ENCODE data around the gene RASGEF1B. TPM values are rescaled to one million over a fixed set of nuclear protein-coding genes. Genes with fewer than 3 reads are reported as not detected.

Gene RASGEF1B
- total RNA-seq, 4 donors from 2014 or later = 14.1 to 31.0 (median 26.2) TPM

GRCh38 chr4:81431971-81432370, 39.7 kb downstream of the RASGEF1B start:
- DNase-seq = no peak
- H3K36me3 ChIP-seq = peaks cover 0 to 51% (median 13%) of the 10 kb centered on the region in 4 donors
- no peak overlapping the region for H3K27ac ChIP-seq
- H3K27me3 ChIP-seq = no peaks in the 10 kb centered on the region
- WGBS, 2 donors (ENCODE audit: low coverage in 1 of 2) = 73 to 82% methylated on average over 1 of the region's 1 CpG
- TF ChIP-seq EP300 (IDR thresholded peaks at IDR 0.05; ENCODE audit: low read depth) (no peak), CTCF (IDR thresholded peaks at IDR 0.05) (no peak), POLR2A (IDR thresholded peaks at IDR 0.05) (no peak), POLR2AphosphoS5 (IDR thresholded peaks at IDR 0.05) (no peak)
- peaks cover 0 to 6% (median 1%) of the 10 kb centered on the region in 4 donors for H3K4me1 ChIP-seq
- intact Hi-C loops (cut with DNase I; ENCODE audit: low total_unique reads) (no loop called here), in situ Hi-C loops (cut with MboI; ENCODE audit: low pct_ligation_motif_present in 1 of 4, low pct_unique_long_range_greater_than_20kb in 1 of 4, low sequenced_read_pairs in 3 of 4) (loop anchor here in 1 of 4 donors (25.0 kb wide), 1 partner anchor 105 kb away; no protein-coding TSS in a partner anchor)
- no peak overlapping the region for H3K4me3 ChIP-seq
- no peaks in the 10 kb centered on the region for H3K9me3 ChIP-seq

DNA sequence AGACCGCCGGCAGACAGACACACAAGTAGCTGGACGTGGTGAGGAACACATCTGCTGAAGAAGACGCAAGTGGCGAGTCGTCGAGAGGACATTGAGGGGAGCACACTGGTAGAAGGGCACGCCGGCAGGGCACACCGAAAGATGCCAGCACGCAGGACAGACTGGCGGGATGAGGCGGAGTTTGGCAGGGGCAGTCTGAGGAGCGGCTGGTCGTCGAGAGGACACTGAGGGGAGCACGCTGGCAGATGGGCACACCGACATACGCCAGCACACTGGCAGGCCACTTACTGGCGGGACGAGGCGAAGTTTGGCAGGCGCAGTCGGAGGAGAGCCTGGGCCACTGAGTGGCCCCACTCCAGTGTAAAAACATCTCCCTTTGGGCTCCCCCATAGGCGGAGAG, 42.1 kb downstream of the RASGEF1B start:
- 95 to 97% methylated on average over 10 to 25 of the region's 25 CpGs for WGBS, 2 donors (ENCODE audit: low coverage in 1 of 2)
- intact Hi-C loops (cut with DNase I; ENCODE audit: low total_unique reads) (no loop called here), in situ Hi-C loops (cut with MboI; ENCODE audit: low pct_ligation_motif_present in 1 of 4, low pct_unique_long_range_greater_than_20kb in 1 of 4, low sequenced_read_pairs in 3 of 4) (loop anchor here in 1 of 4 donors (25.0 kb wide), 1 partner anchor 108 kb away; no protein-coding TSS in a partner anchor)
- TF ChIP-seq EP300 (IDR thresholded peaks at IDR 0.05; ENCODE audit: low read depth) = no peak
- TF ChIP-seq POLR2A (IDR thresholded peaks at IDR 0.05) = no peak
- no peak for TF ChIP-seq CTCF (IDR thresholded peaks at IDR 0.05)
- no peak for TF ChIP-seq POLR2AphosphoS5 (IDR thresholded peaks at IDR 0.05)
- peaks cover 0 to 3% (median 0%) of the 10 kb centered on the region in 4 donors for H3K4me1 ChIP-seq
- no peaks in the 10 kb centered on the region for H3K9me3 ChIP-seq
- H3K27me3 ChIP-seq = no peaks in the 10 kb centered on the region
- H3K36me3 ChIP-seq = peaks cover 0 to 50% (median 13%) of the 10 kb centered on the region in 4 donors
- no peak overlapping the region for H3K27ac ChIP-seq
- no peak overlapping the region for H3K4me3 ChIP-seq
- DNase-seq = no peak

- Histone ChIP-seq H3K27me3 (no peaks in the 10 kb centered on the region), H3K9me3 (no peaks in the 10 kb centered on the region), H3K4me1 (peaks cover 0 to 5% (median 0%) of the 10 kb centered on the region in 4 donors), H3K4me3 (no peak overlapping the region), H3K27ac (no peak overlapping the region), H3K36me3 (peaks cover 0 to 44% (median 13%) of the 10 kb centered on the region in 4 donors)
- in situ Hi-C loops (cut with MboI; ENCODE audit: low pct_ligation_motif_present in 1 of 4, low pct_unique_long_range_greater_than_20kb in 1 of 4, low sequenced_read_pairs in 3 of 4) = loop anchor here in 1 of 4 donors (25.0 kb wide), 1 partner anchor 108 kb away; no protein-coding TSS in a partner anchor
- DNase-seq = no peak
- TF ChIP-seq POLR2A (IDR thresholded peaks at IDR 0.05) (no peak), CTCF (IDR thresholded peaks at IDR 0.05) (no peak), POLR2AphosphoS5 (IDR thresholded peaks at IDR 0.05) (no peak), EP300 (IDR thresholded peaks at IDR 0.05; ENCODE audit: low read depth) (no peak)
- intact Hi-C loops (cut with DNase I; ENCODE audit: low total_unique reads) = no loop called here
- WGBS, 2 donors (ENCODE audit: low coverage in 1 of 2) = 85 to 87% methylated on average over 6 of the region's 6 CpGs
Measured at GRCh38 chr4:81429031-81429430, 42.7 kb downstream of the RASGEF1B start.

GRCh38 chr4:81428002-81428401, 43.7 kb downstream of the RASGEF1B start:
- Histone ChIP-seq H3K4me3 (no peak overlapping the region), H3K36me3 (peaks cover 0 to 34% (median 9%) of the 10 kb centered on the region in 4 donors), H3K27ac (no peak overlapping the region), H3K4me1 (peaks cover 0 to 5% (median 2%) of the 10 kb centered on the region in 4 donors), H3K27me3 (no peaks in the 10 kb centered on the region), H3K9me3 (no peaks in the 10 kb centered on the region)
- intact Hi-C loops (cut with DNase I; ENCODE audit: low total_unique reads) (no loop called here), in situ Hi-C loops (cut with MboI; ENCODE audit: low pct_ligation_motif_present in 1 of 4, low pct_unique_long_range_greater_than_20kb in 1 of 4, low sequenced_read_pairs in 3 of 4) (loop anchor here in 1 of 4 donors (25.0 kb wide), 1 partner anchor 109 kb away; no protein-coding TSS in a partner anchor)
- TF ChIP-seq POLR2AphosphoS5 (IDR thresholded peaks at IDR 0.05) (no peak), EP300 (IDR thresholded peaks at IDR 0.05; ENCODE audit: low read depth) (no peak), CTCF (IDR thresholded peaks at IDR 0.05) (no peak), POLR2A (IDR thresholded peaks at IDR 0.05) (no peak)
- WGBS, 2 donors (ENCODE audit: low coverage in 1 of 2) = 78 to 81% methylated on average over 3 of the region's 3 CpGs
- no peak for DNase-seq

Measured in transverse colon (tissue), 4 donors.